Measurements from ENCODE around the gene VWA2.

VWA2 gene

DNA sequence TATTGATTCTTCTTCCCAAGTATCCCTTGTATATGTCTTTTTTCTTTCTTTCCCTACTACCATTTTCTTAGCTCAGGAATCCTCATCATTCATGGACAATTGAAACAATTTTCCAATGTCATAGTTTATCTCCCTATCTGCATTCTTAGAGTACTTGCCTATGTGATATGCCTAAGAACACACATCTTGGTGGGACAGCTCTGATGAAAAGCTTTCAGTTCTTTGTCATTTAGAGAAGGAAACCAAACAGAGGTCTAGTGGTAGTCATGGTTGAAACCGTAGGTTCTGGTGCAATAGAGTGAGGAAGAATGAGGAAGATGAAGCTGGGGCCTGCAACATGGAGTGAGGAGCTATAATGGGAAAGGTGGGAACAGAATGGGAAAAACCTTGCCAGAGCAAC is 31.7 kb upstream of the VWA2 start:
- TF ChIP-seq, protein P1, sequence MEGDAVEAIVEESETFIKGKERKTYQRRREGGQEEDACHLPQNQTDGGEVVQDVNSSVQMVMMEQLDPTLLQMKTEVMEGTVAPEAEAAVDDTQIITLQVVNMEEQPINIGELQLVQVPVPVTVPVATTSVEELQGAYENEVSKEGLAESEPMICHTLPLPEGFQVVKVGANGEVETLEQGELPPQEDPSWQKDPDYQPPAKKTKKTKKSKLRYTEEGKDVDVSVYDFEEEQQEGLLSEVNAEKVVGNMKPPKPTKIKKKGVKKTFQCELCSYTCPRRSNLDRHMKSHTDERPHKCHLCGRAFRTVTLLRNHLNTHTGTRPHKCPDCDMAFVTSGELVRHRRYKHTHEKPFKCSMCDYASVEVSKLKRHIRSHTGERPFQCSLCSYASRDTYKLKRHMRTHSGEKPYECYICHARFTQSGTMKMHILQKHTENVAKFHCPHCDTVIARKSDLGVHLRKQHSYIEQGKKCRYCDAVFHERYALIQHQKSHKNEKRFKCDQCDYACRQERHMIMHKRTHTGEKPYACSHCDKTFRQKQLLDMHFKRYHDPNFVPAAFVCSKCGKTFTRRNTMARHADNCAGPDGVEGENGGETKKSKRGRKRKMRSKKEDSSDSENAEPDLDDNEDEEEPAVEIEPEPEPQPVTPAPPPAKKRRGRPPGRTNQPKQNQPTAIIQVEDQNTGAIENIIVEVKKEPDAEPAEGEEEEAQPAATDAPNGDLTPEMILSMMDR (IDR thresholded peaks at IDR 0.05; ENCODE audit: borderline replicate concordance, insufficient read depth, low read depth, low read length) = no peak
- H3K4me3 ChIP-seq (ENCODE audit: low read depth, low read length) = no peak overlapping the region

DNA sequence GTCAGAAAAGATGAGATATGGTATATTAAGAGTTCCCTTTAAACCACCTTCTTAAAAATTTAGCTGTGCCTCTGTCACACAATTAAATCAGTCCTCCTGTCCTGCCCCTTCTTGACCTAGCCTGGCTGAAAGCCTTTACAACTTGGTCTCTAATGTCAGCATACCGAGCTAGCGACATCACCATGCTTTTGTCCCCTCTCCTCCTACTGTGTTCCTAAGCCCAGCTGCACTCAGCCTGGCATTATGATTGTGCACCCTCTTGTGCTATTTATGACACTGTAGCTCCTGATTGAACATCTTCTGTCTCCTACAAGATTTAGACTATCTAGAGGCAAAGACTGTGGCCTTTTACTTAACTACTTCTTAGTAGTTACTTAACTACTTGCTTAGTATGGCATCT is 30.7 kb upstream of the VWA2 start:
- H3K4me3 ChIP-seq (ENCODE audit: low read depth, low read length) = no peak overlapping the region
- TF ChIP-seq, protein P1 (IDR thresholded peaks at IDR 0.05; ENCODE audit: borderline replicate concordance, insufficient read depth, low read depth, low read length) = no peak

DNA sequence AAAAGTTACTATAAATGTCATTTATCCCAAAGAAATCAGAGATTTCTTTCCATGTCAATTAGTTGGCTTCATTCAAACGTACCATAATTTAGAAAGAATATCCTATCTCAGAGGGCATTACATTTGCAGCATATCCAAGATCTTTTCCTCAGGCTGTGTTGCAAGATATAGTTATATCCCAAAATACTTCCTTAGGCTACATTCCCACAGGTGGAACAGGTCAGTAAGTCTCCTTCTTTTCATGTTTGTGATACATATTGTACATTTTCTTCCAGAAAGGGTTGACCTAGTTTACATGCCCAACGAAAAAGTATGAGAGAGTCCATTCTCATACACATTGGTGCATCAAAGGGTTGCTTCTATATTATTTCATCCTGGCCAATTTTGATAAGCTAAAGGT is 26.9 kb upstream of the VWA2 start:
- TF ChIP-seq, protein P1 (IDR thresholded peaks at IDR 0.05; ENCODE audit: borderline replicate concordance, insufficient read depth, low read depth, low read length) = no peak
- no peak overlapping the region for H3K4me3 ChIP-seq (ENCODE audit: low read depth, low read length)

DNA sequence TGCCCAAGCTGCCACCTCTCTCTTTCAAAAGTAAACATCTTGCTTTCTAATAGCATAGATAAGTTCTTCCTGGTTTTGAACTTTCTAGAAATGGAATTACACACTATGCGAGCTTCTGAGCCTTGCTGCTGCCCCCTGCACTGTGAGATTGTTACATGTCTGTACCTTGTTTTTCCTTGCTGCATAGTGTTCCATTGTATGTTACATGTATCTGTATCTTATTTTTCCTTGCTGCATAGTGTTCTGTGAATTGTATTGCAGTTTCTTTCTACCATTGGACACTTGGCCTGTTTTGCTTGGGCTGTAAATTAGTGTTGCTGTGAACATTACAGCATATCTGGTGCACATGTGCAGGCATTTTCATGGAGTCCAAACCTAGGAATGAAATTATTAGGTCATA is 24.0 kb upstream of the VWA2 start:
- H3K4me3 ChIP-seq (ENCODE audit: low read depth, low read length) = no peak overlapping the region

DNA sequence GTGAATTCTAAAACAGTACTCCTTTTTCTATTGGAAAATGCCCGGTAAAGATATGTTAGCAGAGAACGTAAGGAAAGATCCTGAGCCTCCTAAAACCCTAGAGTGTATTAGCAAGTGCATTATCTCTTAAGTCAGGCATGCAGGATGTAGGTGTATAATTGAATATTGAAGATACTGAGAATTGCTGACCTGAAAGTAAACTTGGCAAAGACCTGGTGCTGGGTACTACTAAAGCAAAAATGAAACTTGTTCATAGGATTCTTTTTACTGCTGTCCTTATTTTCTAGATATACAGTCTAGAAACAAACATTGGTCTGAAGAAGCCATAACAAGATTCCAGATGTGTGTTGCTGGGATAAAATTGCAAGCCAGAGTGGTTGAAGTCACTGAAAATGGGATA is 18.8 kb upstream of the VWA2 start:
- no peak overlapping the region for H3K4me3 ChIP-seq (ENCODE audit: low read depth, low read length)
- TF ChIP-seq, protein P1 (IDR thresholded peaks at IDR 0.05; ENCODE audit: borderline replicate concordance, insufficient read depth, low read depth, low read length) = no peak

More for the DNA sequence above, 24.0 kb upstream of the VWA2 start:
- TF ChIP-seq, protein P1 (IDR thresholded peaks at IDR 0.05; ENCODE audit: borderline replicate concordance, insufficient read depth, low read depth, low read length) = no peak

DNA sequence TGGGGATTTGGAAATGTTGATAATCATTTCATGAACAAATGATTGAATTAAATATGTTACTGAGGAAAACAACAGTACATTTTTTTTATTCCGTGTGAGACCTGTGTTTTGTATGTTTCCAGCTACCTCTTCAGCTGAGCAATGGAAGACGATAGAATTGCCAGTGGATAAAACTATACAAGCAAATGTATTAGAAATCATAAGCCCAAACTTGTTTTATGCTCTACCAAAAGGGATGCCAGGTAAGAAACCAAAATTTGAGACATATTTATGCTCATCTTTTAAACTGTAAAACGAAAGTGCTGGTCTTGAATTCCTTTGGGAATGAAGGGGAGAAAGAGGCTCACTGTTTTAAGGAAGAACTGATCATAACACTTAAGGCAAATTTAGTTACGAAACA is 17.8 kb upstream of the VWA2 start:
- TF ChIP-seq, protein P1 (IDR thresholded peaks at IDR 0.05; ENCODE audit: borderline replicate concordance, insufficient read depth, low read depth, low read length) = no peak
- no peak overlapping the region for H3K4me3 ChIP-seq (ENCODE audit: low read depth, low read length)

DNA sequence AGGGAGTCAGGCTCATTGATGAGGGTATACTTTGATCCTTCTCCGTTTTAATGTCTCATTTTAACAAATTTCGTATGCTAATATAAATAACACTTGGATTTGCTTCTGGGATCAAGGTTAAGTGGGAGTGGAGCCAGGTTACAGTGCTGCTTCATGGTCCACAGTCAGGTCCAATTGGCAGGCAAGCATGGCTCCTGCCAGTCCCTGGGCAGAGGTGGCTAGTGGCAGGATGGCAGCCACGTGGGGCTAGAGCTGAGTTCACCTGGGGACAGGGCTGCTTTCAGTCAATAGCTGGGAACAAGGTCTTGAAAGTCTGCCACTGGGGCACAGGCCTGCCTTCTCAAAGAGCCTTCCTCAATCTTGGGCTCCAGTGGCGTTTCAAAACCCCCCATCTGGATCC is 16.0 kb upstream of the VWA2 start:
- H3K4me3 ChIP-seq (ENCODE audit: low read depth, low read length) = no peak overlapping the region
- TF ChIP-seq, protein P1 (IDR thresholded peaks at IDR 0.05; ENCODE audit: borderline replicate concordance, insufficient read depth, low read depth, low read length) = no peak
